ENCODE results near the gene FLYWCH2. TPM values are rescaled to one million over a fixed set of nuclear protein-coding genes. Genes with fewer than 3 reads are reported as not detected.
A peak's percentile ranks its signal among the peaks of the same experiment; 100 is the strongest.

Gene FLYWCH2
- total RNA-seq, 1 experiment from 2014 or later = 16.5 TPM

- no peak overlapping the region for H3K14ac ChIP-seq (ENCODE audit: insufficient read depth, low read length)
- peaks cover 35% of the 10 kb centered on the region for H3K27me3 Mint-ChIP-seq (ENCODE audit: low read depth)
- peaks cover 5 to 6% of the 10 kb centered on the region in 2 experiments for H3K4me1 Mint-ChIP-seq
- H3K23me2 ChIP-seq (ENCODE audit: insufficient read length, low read depth, low read length, poor library complexity, severe bottlenecking) = peaks cover 6% of the 10 kb centered on the region
- no peak overlapping the region for H2BK5ac ChIP-seq (ENCODE audit: insufficient read length, low read length)
- H3K79me2 ChIP-seq (ENCODE audit: insufficient read depth, low read length) = no peaks in the 10 kb centered on the region
- no peak overlapping the region for H2BK120ac ChIP-seq (ENCODE audit: low read depth, low read length, poor library complexity, severe bottlenecking)
- H3K4me3 Mint-ChIP-seq = no peak overlapping the region
- peaks cover 0 to 7% of the 10 kb centered on the region in 2 experiments; a peak in 3 of 5 replicates for H3K9me3 Mint-ChIP-seq
- no peak overlapping the region for H2AFZ ChIP-seq (ENCODE audit: low read length)
- no peak overlapping the region for H2BK20ac ChIP-seq (ENCODE audit: low read depth, low read length, poor library complexity, severe bottlenecking)
- no peak overlapping the region for H4K91ac ChIP-seq (ENCODE audit: insufficient read length, low read depth, low read length)
- no peak overlapping the region for H4K5ac ChIP-seq (ENCODE audit: insufficient read length, low read depth, low read length)
- no peak overlapping the region for H3K9ac ChIP-seq (ENCODE audit: extremely low read depth, insufficient read length, low read length)
- H2BK12ac ChIP-seq (ENCODE audit: insufficient read length, low read depth, low read length) = no peak overlapping the region
- no peak overlapping the region for H4K8ac ChIP-seq (replicated peaks; ENCODE audit: insufficient read length, low read depth, low read length)
- TF ChIP-seq CTCF (conservative IDR thresholded peaks at IDR 0.05) = no peak
- no peak overlapping the region for H3K4me2 ChIP-seq (ENCODE audit: insufficient read depth, insufficient read length, low read length)
- no peak overlapping the region for H2BK15ac ChIP-seq (ENCODE audit: low read depth, low read length)
- no peaks in the 10 kb centered on the region; a peak in 1 of 7 replicates for H3K36me3 Mint-ChIP-seq (ENCODE audit: insufficient read depth in 1 of 3, low read depth in 3 of 3)
- H3K23ac ChIP-seq (ENCODE audit: insufficient read length, low read depth, low read length) = no peak overlapping the region
- H3K4ac ChIP-seq (ENCODE audit: low read depth, low read length) = no peak overlapping the region
- no peak overlapping the region for H3K18ac ChIP-seq (ENCODE audit: insufficient read length, low read depth, low read length)
- no peak overlapping the region for H3K27ac ChIP-seq (ENCODE audit: insufficient read length, low read depth, low read length)
- no peaks in the 10 kb centered on the region for H3K27me3 ChIP-seq (ENCODE audit: insufficient read depth, low read length)
- no peak for DNase-seq
- no peak overlapping the region for H3K56ac ChIP-seq (ENCODE audit: insufficient read length, low read depth, low read length)
- WGBS (ENCODE audit: extremely low coverage, insufficient read length, low lambda C conversion rate) = no CpG with 5 or more reads among the region's 6 CpGs
- no peaks in the 10 kb centered on the region for H3K79me1 ChIP-seq (ENCODE audit: insufficient read depth, low read depth, low read length, poor library complexity, severe bottlenecking)
- peak overlapping the region in 1 of 3 experiments; percentile 90; a peak in 1 of 7 replicates for H3K27ac Mint-ChIP-seq
- H3K9me3 ChIP-seq (ENCODE audit: control insufficient read depth, low read depth, low read length) = no peaks in the 10 kb centered on the region
- H3K4me1 ChIP-seq (ENCODE audit: insufficient read depth, low read length) = no peaks in the 10 kb centered on the region
- H3T11ph ChIP-seq (ENCODE audit: low read length) = no peak overlapping the region
- no peaks in the 10 kb centered on the region for H4K20me1 ChIP-seq (ENCODE audit: control insufficient read depth, insufficient read depth, insufficient read length)
- no peak overlapping the region for H2AK5ac ChIP-seq (ENCODE audit: insufficient read length, low read length)
These were observed 3.0 kb upstream of the FLYWCH2 start for GRCh38 chr16:2879854-2880508.

Measured in H9 (cell line).